ENCODE data around the gene STAC.

The STAC gene

DNA sequence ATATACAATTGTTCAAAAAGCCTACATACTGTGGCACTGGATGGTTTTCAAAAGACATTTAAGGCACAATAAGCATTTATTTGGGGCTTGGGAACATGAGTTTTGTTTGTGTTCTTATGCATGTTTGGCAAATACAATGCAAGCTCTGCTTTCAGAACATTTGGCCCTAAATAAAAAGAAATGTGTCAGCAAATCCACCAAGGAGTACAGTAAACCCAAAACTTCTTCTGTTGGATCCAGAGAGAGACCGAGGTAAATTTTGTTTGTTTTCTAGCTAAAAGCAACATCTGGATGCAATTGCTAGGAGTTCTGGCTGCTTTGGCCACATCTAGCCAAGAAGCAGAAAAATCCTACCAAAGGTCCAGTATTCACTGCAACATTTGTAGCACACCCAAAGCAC, 215.2 kb downstream of the STAC start:
- no peak for DNase-seq (ENCODE audit: low read depth, low spot score)

DNA sequence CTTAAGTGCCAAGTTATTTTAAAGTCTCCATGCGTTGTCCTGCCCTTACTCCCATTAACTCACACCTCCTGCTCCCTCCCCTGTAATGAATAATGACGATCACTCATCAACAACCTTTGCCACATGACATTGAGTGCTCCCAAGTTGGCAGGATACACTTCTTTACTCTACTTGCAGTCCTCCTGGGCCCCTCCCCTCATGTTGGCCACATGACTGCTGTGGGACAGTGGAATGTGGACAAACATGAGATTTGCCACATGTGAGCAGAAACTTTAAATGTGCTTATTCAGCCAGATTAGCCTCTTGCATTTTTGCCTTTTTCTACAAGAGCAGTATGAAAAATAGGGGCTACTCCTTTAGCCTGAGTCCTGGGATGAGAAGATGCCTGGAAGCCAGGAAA, 216.1 kb downstream of the STAC start:
- DNase-seq (ENCODE audit: low read depth, low spot score), result no peak

GRCh38 chr3:36597422-36597821, 217.1 kb downstream of the STAC start:
- DNase-seq (ENCODE audit: low read depth, low spot score), result no peak

Data from activated CD4-positive, CD25-positive, alpha-beta regulatory T cell treated with anti-CD3 and anti-CD28 coated beads, Interleukin-2, amount 50 U/mL, for 16 hours (primary cell).